ENCODE data around the gene TIMM44. TPM values are rescaled to one million over a fixed set of nuclear protein-coding genes. Genes with fewer than 3 reads are reported as not detected.

TIMM44 gene
- total RNA-seq, 4 donors from 2014 or later = 59.7 to 102 (median 71.8) TPM

DNA sequence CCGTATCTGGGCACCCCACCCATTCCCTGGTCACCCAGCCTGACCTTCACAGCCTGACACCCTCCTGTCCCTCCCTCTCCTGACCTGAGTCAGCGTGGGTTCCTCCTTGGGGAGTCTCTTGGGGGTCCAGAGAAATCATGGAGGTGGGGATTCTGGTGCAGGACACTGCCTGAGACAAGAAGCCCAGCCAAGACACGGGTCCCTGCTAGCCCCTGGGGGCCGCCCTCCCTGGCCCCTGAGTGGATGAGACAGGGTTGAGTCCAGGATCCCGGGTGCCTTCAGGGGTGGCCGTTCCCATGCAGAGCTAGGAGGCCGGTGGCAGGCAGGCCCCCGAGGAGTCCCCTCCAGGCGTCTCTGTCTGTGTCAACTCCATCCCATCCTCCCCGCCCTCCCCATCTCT lies 38.2 kb downstream of the TIMM44 start:
- in situ Hi-C loops (cut with MboI; ENCODE audit: low pct_ligation_motif_present in 1 of 4, low pct_unique_long_range_greater_than_20kb in 1 of 4, low sequenced_read_pairs in 3 of 4) (no loop called here), intact Hi-C loops (cut with DNase I; ENCODE audit: low total_unique reads) (loop anchor here (5.0 kb wide), 1 partner anchor 1548 kb away; no protein-coding TSS in a partner anchor)
- 70% methylated on average over 10 of the region's 10 CpGs; no CpG with 5 or more reads in 1 of the 2 donors for WGBS, 2 donors (ENCODE audit: low coverage in 1 of 2)
- TF ChIP-seq POLR2A (IDR thresholded peaks at IDR 0.05) (no peak), CTCF (IDR thresholded peaks at IDR 0.05) (no peak), EP300 (IDR thresholded peaks at IDR 0.05; ENCODE audit: low read depth) (no peak), POLR2AphosphoS5 (IDR thresholded peaks at IDR 0.05) (no peak)
- peaks cover 18 to 32% (median 26%) of the 10 kb centered on the region in 4 donors for H3K4me1 ChIP-seq
- no peaks in the 10 kb centered on the region for H3K9me3 ChIP-seq
- no peaks in the 10 kb centered on the region for H3K27me3 ChIP-seq
- no peak overlapping the region for H3K27ac ChIP-seq
- H3K4me3 ChIP-seq = peak overlapping the region in 1 of 4 donors; percentile 67
- DNase-seq = peak; percentile 7
- peaks cover 0 to 3% (median 1%) of the 10 kb centered on the region in 4 donors for H3K36me3 ChIP-seq

- intact Hi-C loops (cut with DNase I; ENCODE audit: low total_unique reads) = loop anchor here (5.0 kb wide), 1 partner anchor 1547 kb away; no protein-coding TSS in a partner anchor
- 13 to 35% methylated on average over 4 to 32 of the region's 68 CpGs for WGBS, 2 donors (ENCODE audit: low coverage in 1 of 2)
- TF ChIP-seq CTCF (IDR thresholded peaks at IDR 0.05) (no peak), POLR2A (IDR thresholded peaks at IDR 0.05) (no peak), POLR2AphosphoS5 (IDR thresholded peaks at IDR 0.05) (no peak), EP300 (IDR thresholded peaks at IDR 0.05; ENCODE audit: low read depth) (no peak)
- in situ Hi-C loops (cut with MboI; ENCODE audit: low pct_ligation_motif_present in 1 of 4, low pct_unique_long_range_greater_than_20kb in 1 of 4, low sequenced_read_pairs in 3 of 4) = no loop called here
- H3K27ac ChIP-seq = peak overlapping the region; percentile 86 to 91 (median 88)
- no peaks in the 10 kb centered on the region for H3K36me3 ChIP-seq
- no peaks in the 10 kb centered on the region for H3K27me3 ChIP-seq
- peak overlapping the region; percentile 45 to 92 (median 68) for H3K4me3 ChIP-seq
- H3K9me3 ChIP-seq = no peaks in the 10 kb centered on the region
- peaks cover 18 to 32% (median 26%) of the 10 kb centered on the region in 4 donors for H3K4me1 ChIP-seq
- DNase-seq = peak; percentile 62
These were observed 39.1 kb downstream of the TIMM44 start for GRCh38 chr19:7904074-7905020.

DNA sequence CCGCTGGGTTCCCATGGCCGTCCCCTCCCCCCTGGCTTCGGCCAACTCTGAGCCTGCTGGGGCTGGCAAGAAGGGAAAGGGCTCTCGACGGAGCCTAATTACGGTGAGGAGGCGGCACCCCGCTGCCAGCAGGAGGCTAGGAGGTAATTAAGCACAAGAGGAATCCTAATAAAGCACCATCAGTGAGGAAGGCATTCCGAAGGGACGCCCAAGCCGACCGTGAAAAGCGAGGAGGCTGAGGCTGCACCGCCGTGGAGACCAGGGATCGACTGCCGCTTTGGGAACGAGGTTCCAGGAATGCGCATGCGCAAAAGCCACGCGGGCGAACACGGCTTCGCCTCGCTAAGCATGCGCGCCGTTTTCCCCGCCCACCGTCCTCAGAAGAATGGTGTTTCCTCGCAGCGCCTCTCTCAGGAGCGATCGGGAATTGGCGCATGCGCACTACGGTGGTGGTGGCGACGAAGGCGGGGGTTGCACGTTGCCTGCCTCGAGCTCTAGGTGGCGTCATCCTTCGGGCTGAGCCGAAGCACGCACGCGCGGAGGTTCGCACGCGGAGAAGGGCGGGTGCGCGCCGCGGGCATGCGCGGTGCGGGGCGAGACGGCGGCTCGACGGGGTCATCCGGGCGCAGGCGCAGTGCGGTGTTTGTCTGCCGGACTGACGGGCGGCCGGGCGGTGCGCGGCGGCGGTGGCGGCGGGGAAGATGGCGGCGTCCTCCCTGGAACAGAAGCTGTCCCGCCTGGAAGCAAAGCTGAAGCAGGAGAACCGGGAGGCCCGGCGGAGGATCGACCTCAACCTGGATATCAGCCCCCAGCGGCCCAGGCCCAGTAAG lies 40.0 kb downstream of the TIMM44 start, which contains the start of gene MAP2K7:
TSS of gene MAP2K7 (plus strand) at position 634 of the 830 bp plus-strand sequence. CDS start at position 702, 68 bp downstream.
- H3K27me3 ChIP-seq = no peaks in the 10 kb centered on the region
- peaks cover 18 to 32% (median 26%) of the 10 kb centered on the region in 4 donors for H3K4me1 ChIP-seq
- WGBS, 2 donors (ENCODE audit: low coverage in 1 of 2) = 1% methylated on average over 63 of the region's 89 CpGs; no CpG with 5 or more reads in 1 of the 2 donors
- H3K4me3 ChIP-seq = peak within 1 kb of the TSS; percentile 49 to 92 (median 68)
- TF ChIP-seq EP300 (IDR thresholded peaks at IDR 0.05; ENCODE audit: low read depth) = no peak
- TF ChIP-seq POLR2AphosphoS5 (IDR thresholded peaks at IDR 0.05) = peak; percentile 86 to 92 (median 86)
- peak; percentile 74 for TF ChIP-seq POLR2A (IDR thresholded peaks at IDR 0.05)
- TF ChIP-seq CTCF (IDR thresholded peaks at IDR 0.05) = peak in 4 of 5 experiments; percentile 36 to 62 (median 48)
- H3K27ac ChIP-seq = peak within 1 kb of the TSS; percentile 86 to 91 (median 88)
- intact Hi-C loops (cut with DNase I; ENCODE audit: low total_unique reads) (no loop called here), in situ Hi-C loops (cut with MboI; ENCODE audit: low pct_ligation_motif_present in 1 of 4, low pct_unique_long_range_greater_than_20kb in 1 of 4, low sequenced_read_pairs in 3 of 4) (no loop called here)
- DNase-seq = peak; percentile 100
- H3K9me3 ChIP-seq = no peaks in the 10 kb centered on the region
- H3K36me3 ChIP-seq = no peaks in the 10 kb centered on the region
